ENCODE results near the gene ARID3C. TPM values are rescaled to one million over a fixed set of nuclear protein-coding genes. Genes with fewer than 3 reads are reported as not detected.

The ARID3C gene
- total and polyA plus RNA-seq, 10 of the 15 experiments (the other 5 are each of a cell fraction or from before 2014, with no cell fraction given) = not detected

GRCh38 chr9:34654323-34655051 is 25.6 kb upstream of the ARID3C start:
- no TSS peak for BruUV-seq (replicated peaks)
- Histone ChIP-seq H3K4me3 (no peak overlapping the region), H3K36me3 (ENCODE audit: control insufficient read depth in 2 of 2, insufficient read depth in 2 of 2, low read length in 1 of 2) (peaks cover under 1 to 9% of the 10 kb centered on the region in 2 experiments; a peak in 3 of 4 replicates), H3K4me1 (ENCODE audit: control insufficient read depth, insufficient read depth, low read length) (peaks cover 5% of the 10 kb centered on the region), H3K27ac (ENCODE audit: control insufficient read depth, insufficient read depth) (no peak overlapping the region), H2AFZ (ENCODE audit: control insufficient read depth, low read depth, low read length) (no peak overlapping the region), H3K4me2 (ENCODE audit: control insufficient read depth, insufficient read depth) (no peak overlapping the region), H3K9ac (ENCODE audit: control insufficient read depth, insufficient read depth, low read length) (no peak overlapping the region), H3K9me3 (replicated peaks; ENCODE audit: control insufficient read depth, insufficient read depth, low read length) (no peaks in the 10 kb centered on the region), H4K20me1 (ENCODE audit: control insufficient read depth, insufficient read depth) (no peaks in the 10 kb centered on the region), H3K27me3 (replicated peaks in 1 of 2; ENCODE audit: control insufficient read depth in 2 of 2, insufficient read depth in 2 of 2, low read length in 1 of 2) (no peaks in the 10 kb centered on the region), H3K79me2 (ENCODE audit: control insufficient read depth, insufficient read depth, low read length) (no peaks in the 10 kb centered on the region)
- DNase-seq (ENCODE audit: low read depth, low spot score) (no peak), FAIRE-seq (no peak), ATAC-seq (no peak)
- CTCF ChIA-PET = no interaction called here
- RAD21 ChIA-PET (ENCODE audit: unreplicated experiment) = no interaction called here
- intact Hi-C loops (cut with micrococcal nuclease; ENCODE audit: unreplicated experiment) (no loop called here), in situ Hi-C loops (cut with MboI) (no loop called here)
- TF ChIP-seq RAD21 (IDR thresholded peaks at IDR 0.05; ENCODE audit: insufficient read depth, low read depth, low read length) (no peak), EED (IDR thresholded peaks at IDR 0.05; ENCODE audit: low read depth) (no peak), ZZZ3 (IDR thresholded peaks at IDR 0.05; ENCODE audit: control insufficient read depth, insufficient read length, low read depth) (no peak)
- SMC1A ChIA-PET (ENCODE audit: uncharacterized antibody, unreplicated experiment) = no interaction called here
- 32% methylated on average over 6 of the region's 11 CpGs for WGBS (ENCODE audit: insufficient coverage, insufficient replicate concordance, low lambda C conversion rate, missing lambda C conversion rate)
- POLR2A ChIA-PET = no interaction called here

GRCh38 chr9:34653151-34654072 is 24.5 kb upstream of the ARID3C start:
- H3K4me2 ChIP-seq (ENCODE audit: control insufficient read depth, insufficient read depth) = no peak overlapping the region
- no peak for ATAC-seq

More at GRCh38 chr9:34653151-34654072, 24.5 kb upstream of the ARID3C start:
- no peaks in the 10 kb centered on the region for H3K9me3 ChIP-seq (replicated peaks; ENCODE audit: control insufficient read depth, insufficient read depth, low read length)
- no peaks in the 10 kb centered on the region for H3K27me3 ChIP-seq (replicated peaks in 1 of 2; ENCODE audit: control insufficient read depth in 2 of 2, insufficient read depth in 2 of 2, low read length in 1 of 2)
- no peak overlapping the region for H3K4me3 ChIP-seq
- no peak overlapping the region for H2AFZ ChIP-seq (ENCODE audit: control insufficient read depth, low read depth, low read length)
- ChIA-PET RAD21 (ENCODE audit: unreplicated experiment) (no interaction called here), SMC1A (ENCODE audit: uncharacterized antibody, unreplicated experiment) (no interaction called here), POLR2A (interaction anchor here (1.3 kb wide), 1 partner anchor 8 kb away, joined by 3 read pairs; the partner anchor contains the start of gene CCL27), CTCF (interaction anchor here (2.9 kb wide), 1 partner anchor 9 kb away, joined by 11 read pairs; the partner anchor contains the start of gene CCL27)
- H4K20me1 ChIP-seq (ENCODE audit: control insufficient read depth, insufficient read depth) = no peaks in the 10 kb centered on the region
- peaks cover 5% of the 10 kb centered on the region for H3K4me1 ChIP-seq (ENCODE audit: control insufficient read depth, insufficient read depth, low read length)
- no peak overlapping the region for H3K9ac ChIP-seq (ENCODE audit: control insufficient read depth, insufficient read depth, low read length)
- in situ Hi-C loops (cut with MboI) (no loop called here), intact Hi-C loops (cut with micrococcal nuclease; ENCODE audit: unreplicated experiment) (no loop called here)
- no TSS peak for BruUV-seq (replicated peaks)
- DNase-seq (ENCODE audit: low read depth, low spot score) (no peak), FAIRE-seq (no peak)
- WGBS (ENCODE audit: insufficient coverage, insufficient replicate concordance, low lambda C conversion rate, missing lambda C conversion rate) = 58% methylated on average over 9 of the region's 11 CpGs
- H3K27ac ChIP-seq (ENCODE audit: control insufficient read depth, insufficient read depth) = no peak overlapping the region
- peaks cover 2 to 13% of the 10 kb centered on the region in 2 experiments; a peak in 3 of 4 replicates for H3K36me3 ChIP-seq (ENCODE audit: control insufficient read depth in 2 of 2, insufficient read depth in 2 of 2, low read length in 1 of 2)
- TF ChIP-seq BCL3 (IDR thresholded peaks at IDR 0.05; ENCODE audit: borderline replicate concordance, insufficient read depth, low read depth, low read length, poor library complexity, severe bottlenecking) (peak; percentile 96), LARP7 (IDR thresholded peaks at IDR 0.05) (no peak)
- no peaks in the 10 kb centered on the region for H3K79me2 ChIP-seq (ENCODE audit: control insufficient read depth, insufficient read depth, low read length)
